Limb (tissue), 2 donors: Measurements from ENCODE around the gene CASZ1.

Experiments
- DNase-seq, 2 donors: peaks; one replicate each; pipeline ENCODE4 v3.0.0-alpha.2; 2016; ENCODE audit errors: extremely low spot score in 2 of 2

The CASZ1 gene

DNA sequence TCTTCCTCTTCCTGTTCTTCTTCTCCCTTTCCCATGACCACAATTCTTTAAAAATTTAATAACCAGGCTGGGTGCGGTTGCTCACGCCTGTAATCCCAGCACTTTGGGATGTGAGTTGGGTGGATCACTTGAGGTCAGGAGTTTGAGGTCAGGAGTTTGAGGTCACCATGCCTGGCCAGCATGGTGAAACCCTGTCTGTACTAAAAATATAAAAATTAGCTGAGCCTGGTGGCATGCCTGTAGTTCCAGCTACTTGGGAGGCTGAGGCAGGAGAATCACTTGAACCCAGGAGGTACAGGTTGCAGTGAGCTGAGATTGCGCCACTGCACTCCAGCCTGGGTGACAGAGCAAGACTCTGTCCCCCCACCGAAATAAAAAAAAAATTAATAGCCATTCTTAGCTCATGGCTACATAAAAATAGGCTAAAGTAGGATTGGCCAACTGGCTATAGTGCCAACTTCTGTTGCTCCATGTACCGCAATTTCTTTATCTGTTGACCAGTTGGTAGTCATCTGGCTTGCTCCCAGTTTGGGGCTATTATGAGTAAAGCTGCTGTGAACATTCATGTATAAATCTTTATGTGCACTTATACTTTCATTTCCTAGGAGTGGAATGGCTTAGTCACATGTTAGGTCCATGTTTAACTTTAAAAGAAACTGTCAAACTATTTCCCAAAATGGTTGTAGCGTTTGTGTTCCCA is 185.4 kb downstream of the CASZ1 start:
- DNase-seq, result no peak

DNA sequence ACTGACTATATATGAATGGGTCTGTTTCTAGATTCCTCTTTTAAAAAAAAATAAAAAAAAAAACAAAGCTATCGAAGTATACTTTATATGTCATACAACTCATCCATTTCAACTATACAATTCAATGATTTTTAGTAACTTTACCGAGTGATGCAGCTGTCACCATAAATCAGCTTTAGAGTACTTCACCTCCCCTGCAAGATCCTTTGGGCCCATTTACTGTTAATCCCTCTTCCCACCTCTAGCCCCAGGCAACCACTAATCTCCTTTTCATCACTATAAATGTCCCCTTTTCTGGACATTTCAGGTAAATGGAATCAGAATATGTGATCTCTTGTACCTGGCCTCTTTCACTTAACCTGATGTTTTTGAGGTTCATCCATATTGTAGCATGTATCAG is 187.8 kb downstream of the CASZ1 start:
- DNase-seq, result no peak

DNA sequence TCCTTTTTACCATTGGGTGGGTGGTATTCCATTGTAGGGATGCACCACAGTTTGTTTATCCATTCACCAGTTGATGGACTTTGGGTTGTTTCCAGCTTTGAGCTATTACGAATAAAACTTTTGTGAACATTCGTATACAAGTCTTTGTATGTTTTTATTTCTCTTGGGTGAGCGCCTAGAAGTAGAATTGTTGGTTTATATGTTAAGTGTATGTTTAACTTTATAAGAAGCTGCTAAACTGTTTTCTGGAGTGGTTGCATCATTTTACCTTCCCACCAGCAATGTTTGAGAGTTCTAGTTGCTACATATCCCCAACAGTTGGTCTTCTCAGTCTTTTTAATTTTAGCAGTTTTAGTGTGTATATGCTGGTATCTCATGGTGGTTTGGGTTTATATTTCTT is 189.2 kb downstream of the CASZ1 start:
- DNase-seq, result no peak

DNA sequence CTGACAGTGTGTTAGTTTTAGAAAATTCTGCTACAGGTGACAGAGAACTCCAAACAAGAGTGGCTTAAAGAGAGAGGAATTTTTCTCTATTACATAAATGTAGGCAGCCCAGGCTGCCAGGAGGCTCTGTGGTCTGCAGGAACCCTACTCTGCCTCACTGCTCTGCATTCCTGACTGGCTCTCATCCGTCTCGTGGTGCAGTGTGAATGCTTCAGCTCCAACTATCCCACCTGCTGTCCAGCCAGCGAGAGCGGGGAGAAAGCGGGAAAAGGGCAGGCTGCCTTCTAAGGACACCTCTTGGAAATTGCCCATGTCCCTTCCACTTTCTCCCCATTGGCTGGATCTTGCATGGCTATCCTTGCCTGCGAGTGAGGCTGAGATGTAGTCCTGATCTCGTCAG is 190.4 kb downstream of the CASZ1 start:
- no peak for DNase-seq

DNA sequence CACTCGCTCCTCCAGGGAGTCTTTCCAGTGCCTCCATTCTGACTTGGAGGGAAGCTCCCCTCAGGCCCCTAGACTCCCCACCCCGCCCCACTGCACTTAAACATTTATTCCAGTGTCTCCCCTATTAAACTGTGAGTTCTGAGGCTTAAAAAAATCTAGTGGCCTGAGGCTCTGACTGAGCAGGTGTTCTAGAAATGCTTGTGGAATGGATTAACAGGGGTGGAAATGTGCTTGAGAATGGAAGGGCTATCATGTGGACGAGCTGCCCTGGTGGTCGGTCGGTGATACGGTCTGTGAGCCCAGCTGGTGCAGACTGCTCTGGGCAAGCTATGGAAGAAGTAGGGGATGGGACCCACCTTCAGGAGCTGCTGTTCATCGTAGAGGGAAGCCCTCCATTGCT is 191.5 kb downstream of the CASZ1 start:
- DNase-seq, result no peak

DNA sequence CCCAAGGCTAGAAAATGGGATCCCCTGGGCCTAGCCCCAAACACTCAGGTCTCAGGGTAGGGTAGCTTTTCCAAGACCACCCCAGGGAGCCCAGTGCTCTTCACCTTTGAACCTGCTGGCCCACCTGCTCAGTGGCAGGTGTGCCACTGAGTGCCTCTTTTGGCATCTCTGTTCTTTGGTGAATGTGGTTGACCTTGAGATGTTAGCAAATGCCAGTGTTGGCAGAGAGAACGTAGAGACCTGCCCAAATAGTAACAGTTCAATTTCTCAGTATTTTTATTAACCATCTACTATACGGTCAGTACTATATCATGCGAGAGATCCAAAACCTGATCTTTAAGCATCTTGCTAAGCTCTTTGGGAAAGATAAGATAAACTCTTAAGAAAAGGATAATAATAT is 193.5 kb downstream of the CASZ1 start:
- no peak for DNase-seq

DNA sequence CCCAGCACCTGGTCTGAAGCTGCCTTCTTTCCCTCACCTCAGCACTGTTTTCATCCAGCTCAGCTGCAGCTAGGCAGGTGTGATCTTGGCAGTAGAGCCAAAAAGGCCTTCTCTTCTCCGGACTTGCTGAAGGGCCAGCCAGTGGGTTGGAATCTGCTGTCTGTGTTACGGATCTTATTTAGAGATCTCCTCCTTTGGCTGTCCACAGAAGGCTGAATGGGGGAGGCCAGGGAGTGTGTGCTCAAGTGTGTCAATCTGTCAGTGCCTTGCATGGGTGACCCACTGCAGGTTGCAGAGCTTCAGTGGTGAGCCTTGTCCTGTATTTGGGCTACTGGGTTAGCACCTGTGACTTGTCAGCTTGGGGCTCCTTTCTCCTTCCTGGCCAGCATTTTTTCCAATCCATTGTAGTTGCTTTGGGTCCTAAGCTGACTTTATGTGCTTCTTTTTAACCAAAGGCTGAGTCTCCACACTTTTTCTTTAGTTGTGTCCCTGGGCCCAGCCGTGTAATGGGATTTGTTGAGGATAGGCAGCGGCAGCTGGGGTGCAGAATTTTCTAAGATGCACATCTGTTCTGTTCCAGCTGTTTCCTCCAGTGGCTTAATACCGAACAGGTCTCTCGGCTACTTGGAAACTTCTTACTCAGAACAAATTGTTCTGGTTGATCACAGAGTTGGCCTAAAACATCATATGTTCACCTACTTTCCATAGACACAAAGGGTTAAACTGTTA is 194.9 kb downstream of the CASZ1 start:
- peak in 1 of 2 donors; percentile 38 for DNase-seq

DNA sequence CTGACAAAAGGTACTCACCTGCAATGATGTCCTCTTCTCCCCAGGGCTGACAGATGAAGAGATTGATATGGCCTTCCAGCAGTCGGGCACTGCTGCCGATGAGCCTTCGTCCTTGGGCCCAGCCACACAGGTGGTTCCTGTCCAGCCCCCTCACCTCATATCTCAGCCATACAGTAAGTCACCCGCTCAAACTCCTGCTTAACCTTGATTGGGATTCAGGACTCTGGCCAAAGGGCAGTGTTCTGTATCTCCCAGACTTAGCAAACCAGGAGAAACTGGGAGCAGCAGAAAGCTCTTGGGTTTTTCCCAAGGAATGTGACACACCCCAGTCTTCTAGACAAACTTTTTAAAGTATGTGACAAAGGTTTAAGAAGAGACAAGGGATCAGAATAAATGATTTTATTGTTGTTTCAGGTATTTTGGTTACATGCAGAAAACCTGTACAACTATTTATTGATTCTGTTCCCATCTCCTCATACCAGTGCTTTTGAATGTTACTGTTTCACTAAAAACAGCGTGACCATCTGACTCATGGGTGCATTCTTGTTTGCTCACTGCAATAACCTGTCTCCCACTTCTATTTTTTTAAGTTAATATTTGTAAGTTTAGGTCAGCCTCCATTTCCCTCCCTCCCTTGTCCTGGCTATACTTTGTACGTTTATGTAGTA is 197.1 kb downstream of the CASZ1 start:
- no peak for DNase-seq

DNA sequence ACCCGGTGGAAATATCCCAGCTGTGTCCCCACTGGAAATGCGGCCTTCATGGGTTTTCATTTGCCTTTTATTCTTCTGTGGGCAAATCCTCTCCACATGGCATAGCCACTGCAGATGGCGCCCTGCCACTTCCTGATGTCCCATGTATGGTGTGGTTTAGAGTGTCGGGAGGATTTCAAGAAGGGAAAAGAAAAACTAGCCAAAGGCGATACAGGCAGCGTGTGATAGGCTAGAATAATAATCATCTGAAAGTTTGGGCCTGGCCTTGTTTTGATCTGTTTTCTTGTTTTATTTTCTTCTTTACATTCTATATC is 198.1 kb downstream of the CASZ1 start:
- DNase-seq, result no peak

DNA sequence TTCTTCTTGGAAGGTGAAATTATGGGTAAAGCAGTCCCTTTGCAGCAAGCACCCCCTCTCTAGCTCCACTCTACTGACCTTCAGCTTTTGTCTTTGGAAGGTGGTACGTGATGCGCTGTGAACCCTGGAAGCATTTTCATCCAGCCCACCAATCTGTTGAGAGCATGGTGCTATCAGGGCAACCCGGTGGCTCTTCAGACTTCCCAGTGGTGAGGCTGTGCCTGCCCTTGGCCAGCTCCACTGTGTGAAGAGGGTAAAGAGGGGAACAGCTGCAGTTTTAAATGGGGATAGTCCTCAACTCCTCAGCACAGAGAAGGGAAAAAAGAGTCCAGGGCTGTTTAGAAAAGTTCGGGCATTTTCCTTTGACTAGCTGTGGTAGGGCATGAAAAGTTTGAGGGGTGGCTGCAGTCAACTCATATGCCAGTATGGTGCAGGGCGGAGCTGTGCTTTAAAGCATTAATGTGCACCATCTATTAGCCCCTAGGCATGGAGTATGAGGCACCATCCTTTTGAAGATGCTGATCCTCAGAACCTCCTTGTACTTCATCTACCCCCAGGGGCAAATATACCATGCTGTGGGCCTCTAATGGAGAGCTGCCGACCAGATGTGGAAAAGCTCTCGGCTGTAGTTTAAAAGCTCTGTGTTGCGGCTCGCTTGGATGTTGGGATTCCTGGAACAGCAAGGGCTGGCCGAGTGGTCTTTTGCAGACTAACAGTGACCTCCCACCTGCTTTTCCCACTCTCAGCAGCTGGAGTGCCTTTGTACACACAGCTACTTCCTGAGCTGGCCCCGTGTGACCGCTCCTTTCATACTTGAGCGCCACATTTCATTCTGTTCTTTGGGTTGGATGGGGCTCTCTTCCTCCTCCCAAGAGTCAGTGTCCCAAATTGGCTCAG is 198.7 kb downstream of the CASZ1 start:
- no peak for DNase-seq

DNA sequence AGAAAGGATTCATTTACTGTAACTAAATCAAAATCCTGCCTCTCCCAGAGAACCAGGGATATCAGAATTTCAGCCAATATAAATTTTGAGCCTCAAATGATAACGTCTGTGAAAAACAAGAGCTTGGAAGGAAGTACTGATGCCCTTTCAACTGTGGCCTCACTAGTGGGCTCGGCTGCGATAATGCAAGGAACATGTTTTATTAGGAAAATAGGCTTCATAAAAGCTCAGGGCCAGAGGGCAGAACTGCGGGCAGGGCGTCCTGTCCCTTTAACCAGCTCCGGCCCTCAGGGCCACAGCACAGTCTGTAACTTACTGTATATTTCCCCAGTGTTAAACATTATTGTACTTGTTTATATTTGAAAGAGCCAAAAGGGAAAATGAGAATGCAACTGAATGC is 199.7 kb downstream of the CASZ1 start:
- no peak for DNase-seq

DNA sequence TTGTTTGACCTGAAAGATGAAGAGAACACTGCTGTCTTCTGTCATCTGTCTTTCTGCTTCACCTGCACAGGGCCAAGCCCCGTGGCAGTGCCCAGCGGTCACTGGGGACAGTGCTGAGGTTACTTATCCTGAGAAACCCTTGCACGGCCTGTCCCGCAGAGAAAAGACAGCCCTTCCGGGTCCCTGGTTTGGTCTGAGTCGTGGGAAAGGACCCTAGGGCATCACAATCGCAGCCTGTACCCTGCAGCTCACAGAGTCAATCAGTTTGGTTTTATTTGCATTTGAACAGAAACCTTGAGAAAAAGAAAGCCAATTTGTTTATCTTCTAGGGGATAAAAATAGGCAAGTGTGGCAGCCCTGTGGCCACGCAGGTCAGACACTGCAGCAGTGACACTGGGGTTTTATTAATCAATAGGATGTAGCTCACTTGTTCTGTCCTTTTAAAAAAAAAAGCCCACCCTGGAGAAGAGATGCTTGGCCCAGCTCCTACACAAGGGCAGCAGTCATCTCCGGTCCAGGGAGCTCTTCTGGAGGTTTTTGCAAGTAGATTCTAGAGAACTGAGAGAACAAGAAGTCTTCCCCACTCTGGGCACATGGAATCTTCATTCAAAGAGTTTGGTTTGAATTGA is 201.7 kb downstream of the CASZ1 start:
- DNase-seq, result no peak

DNA sequence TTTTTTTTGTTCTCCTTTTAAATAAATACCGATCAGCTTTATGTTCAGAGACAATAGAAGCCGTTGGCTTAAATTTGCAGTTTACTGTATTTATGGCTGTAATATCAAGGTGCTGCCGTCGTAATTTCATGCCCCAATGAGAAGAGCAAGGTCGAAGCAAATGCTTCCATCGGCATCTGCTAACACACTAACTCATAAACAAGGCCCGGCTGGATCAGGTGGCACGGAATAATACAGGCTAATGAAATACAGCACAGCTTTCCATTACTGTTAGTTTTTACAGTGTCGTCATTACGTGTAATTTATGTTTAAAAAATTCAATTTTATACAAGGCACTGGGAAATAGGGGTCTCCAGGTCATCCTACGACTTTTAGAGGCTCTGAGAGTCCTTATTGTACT is 202.7 kb downstream of the CASZ1 start:
- DNase-seq, result no peak

DNA sequence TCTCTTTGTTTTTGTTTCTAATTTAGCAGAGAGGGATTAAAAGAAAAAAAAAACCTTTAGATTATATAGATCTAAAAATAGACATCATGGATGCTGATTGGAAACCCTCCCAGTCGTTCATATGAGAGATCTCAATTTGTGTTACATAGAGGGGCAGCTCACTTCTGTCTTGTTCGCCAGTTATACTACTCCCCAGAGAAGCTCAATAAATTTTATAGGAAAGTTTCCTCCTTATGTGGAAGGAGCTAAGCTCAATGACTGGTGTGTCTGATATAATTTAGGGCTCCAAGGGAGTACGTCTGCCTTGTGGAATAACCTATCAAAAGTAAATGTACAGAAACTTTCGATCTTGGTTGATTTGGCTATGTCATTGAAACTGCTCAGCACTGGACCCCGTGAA is 204.1 kb downstream of the CASZ1 start:
- no peak for DNase-seq

DNA sequence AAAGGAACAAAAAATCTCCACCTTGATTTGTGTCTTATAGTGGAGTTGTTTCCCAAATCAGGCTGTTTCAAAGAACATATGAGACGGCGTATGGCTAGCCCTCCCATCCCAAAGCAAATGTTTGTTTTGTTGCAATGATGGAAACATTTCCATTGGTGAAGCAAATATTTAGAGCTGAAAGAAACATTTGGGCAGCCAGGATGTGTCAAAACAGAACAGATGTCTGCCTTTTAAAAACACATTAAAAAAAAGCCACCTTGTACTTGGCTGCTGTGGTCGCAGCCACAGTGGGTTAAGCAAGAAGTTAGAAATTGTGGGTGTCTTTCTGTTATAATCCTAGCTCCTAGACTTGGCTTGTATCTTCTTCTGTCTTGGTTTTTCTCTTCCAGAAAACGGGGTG is 205.4 kb downstream of the CASZ1 start:
- DNase-seq, result no peak

DNA sequence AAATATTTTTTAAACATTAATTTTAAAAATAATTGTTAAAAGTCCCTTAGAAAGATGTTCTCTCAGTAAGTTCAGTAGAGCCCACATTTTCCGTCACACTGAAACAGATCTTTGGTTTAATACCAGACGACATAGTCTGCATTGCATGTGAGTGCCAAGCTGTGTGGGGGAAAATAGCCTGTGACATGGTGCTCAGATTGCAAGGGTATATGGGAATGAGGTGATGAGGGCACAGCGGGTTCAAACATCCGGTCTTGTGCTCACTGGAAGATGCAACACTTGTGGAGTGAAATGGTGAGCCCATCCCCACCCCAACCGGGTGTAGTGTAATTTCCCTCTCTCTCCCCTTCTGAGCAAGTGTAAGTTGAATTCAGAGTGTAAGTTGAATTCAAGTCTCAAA is 207.4 kb downstream of the CASZ1 start:
- no peak for DNase-seq

DNA sequence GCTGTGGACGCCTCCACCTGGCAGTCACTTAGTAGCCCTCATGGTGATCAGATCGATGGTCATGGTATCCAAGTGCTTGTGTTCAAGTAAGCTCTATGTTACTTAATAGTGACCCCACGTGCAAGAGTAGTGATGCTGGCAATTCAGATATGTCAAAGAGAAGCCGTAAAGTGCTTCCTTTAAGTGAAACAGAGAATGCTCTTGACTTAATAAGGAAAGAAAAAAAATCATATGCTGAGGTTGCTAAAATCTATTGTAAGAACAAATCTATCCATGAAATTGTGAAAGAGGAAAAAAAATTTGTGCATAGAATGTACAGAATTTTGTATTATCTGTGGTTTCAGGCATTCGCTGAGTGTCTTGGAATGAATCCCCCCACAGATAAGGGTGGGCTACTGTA is 207.8 kb downstream of the CASZ1 start:
- DNase-seq, result no peak
